Fibroblast of pulmonary artery (primary cell): ENCODE results near the gene NUP133.
"Not testable (repeated sequence)": the region's sequence is repeated elsewhere in the genome, so short reads cannot be mapped to it uniquely, and the experiment has no call there.

Source experiments
- DNase-seq: peaks from one replicate; pipeline ENCODE4 v3.0.0-alpha.2; 2010; ENCODE audit warnings: low read depth
- H3K4me3 ChIP-seq: replicated peaks from 2 replicates; pipeline ENCODE4 v1.5.1; 2011; ENCODE audit warnings: low read depth, mild to moderate bottlenecking, control low read depth, low read length, moderate library complexity
- TF ChIP-seq, protein P1 (sequence below): IDR thresholded peaks from 2 replicates; pipeline ENCODE4 v1.5.1; 2011; ENCODE audit warnings: mild to moderate bottlenecking, control low read depth, low read length, inconsistent platforms; ENCODE audit errors: missing control alignments

The NUP133 gene

DNA sequence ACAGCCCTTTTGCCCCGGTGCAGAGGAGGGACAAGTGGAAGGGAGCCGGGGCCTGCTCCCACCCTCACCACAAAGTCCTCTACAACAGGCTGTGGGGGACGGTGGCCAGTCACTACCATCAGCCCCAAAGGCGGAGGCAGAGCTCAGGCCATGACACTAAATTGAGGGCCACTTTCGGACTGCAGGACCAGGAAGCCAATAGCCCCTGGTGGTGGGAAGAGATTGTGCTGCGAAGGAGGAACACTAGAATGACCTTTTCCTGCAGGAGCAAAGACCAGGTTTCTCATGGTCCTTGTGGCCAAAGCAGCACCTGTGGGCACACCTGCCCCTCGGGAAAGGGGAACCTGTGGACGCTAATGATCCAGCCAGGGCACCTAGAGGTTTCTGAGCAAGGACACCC lies 104.6 kb downstream of the NUP133 start:
- no peak for DNase-seq

GRCh38 chr1:229402993-229403392 lies 105.1 kb downstream of the NUP133 start:
- DNase-seq, result no peak
- TF ChIP-seq, protein P1, sequence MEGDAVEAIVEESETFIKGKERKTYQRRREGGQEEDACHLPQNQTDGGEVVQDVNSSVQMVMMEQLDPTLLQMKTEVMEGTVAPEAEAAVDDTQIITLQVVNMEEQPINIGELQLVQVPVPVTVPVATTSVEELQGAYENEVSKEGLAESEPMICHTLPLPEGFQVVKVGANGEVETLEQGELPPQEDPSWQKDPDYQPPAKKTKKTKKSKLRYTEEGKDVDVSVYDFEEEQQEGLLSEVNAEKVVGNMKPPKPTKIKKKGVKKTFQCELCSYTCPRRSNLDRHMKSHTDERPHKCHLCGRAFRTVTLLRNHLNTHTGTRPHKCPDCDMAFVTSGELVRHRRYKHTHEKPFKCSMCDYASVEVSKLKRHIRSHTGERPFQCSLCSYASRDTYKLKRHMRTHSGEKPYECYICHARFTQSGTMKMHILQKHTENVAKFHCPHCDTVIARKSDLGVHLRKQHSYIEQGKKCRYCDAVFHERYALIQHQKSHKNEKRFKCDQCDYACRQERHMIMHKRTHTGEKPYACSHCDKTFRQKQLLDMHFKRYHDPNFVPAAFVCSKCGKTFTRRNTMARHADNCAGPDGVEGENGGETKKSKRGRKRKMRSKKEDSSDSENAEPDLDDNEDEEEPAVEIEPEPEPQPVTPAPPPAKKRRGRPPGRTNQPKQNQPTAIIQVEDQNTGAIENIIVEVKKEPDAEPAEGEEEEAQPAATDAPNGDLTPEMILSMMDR, result no peak
- H3K4me3 ChIP-seq, result no peak overlapping the region

More for the DNA sequence above, 104.6 kb downstream of the NUP133 start:
- TF ChIP-seq, protein P1, result no peak
- H3K4me3 ChIP-seq, result no peak overlapping the region

GRCh38 chr1:229402329-229402728 lies 105.8 kb downstream of the NUP133 start:
- not testable (repeated sequence) for H3K4me3 ChIP-seq, DNase-seq

- TF ChIP-seq, protein P1, result no peak
- no peak for DNase-seq
- no peak overlapping the region for H3K4me3 ChIP-seq
Observed at GRCh38 chr1:229397762-229398161, 110.4 kb downstream of the NUP133 start.

DNA sequence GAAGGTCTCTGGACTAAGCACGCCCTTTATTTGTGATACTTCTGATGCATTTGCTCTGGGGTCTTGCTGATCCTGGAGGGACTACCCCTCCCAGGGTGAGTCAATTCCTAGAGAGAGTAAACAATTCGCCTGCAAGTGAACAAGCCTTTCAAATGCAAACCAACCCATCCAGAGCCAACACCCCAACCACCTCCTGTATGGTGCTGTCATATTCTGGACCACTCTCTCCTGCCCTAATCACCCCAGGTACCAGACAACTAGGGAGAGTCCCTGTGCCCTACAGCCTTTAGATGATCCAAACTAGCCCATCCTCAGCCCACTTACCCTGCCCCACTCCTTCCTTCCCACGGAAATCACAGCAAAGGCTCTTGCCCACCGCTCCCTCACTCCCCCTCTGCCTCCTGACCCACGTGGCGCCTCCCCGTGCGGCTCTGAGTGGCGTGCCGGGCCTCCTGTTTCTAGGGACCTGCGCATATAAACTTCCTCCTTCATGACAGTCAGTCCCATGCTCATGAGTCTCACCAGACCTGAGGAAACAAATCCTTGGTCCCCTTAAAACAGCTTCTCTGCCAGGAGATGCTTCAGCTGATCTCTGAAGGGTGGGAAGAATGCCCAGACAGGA lies 111.4 kb downstream of the NUP133 start:
- TF ChIP-seq, protein P1, result no peak
- DNase-seq, result no peak
- no peak overlapping the region for H3K4me3 ChIP-seq

DNA sequence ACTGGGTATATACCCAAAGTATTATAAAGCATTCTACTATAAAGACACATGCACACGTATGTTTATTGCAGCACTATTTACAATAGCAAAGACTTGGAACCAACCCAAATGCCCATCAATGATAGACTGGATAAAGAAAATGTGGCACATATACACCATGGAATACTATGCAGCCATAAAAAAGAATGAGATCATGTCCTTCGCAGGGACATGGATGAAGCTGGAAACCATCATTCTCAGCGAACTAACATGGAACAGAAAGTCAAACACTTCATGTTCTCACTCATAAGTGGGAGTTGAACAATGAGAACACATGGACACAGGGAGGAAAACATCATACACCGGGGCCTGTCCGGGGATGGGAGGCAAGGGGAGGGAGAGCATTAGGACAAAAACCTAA lies 113.6 kb downstream of the NUP133 start:
- not testable (repeated sequence) for DNase-seq, H3K4me3 ChIP-seq

DNA sequence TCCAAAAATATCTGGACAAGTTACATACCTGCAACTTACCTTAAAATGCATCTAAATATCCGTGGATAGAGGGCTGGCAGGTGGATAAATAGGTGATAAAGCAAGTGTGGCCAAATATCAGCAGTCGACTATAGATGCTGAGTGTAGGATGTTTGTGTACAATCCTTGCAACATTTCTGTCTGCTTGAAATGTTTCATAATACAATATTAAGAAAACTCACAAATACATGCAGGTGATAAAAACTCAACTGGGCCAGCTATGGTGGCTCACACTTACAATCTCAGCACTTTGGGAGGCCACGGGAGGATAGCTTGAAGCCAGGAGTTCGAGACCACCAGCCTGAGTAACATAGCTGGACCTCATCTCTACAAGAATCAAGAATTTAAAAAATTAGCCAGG lies 115.2 kb downstream of the NUP133 start:
- no peak overlapping the region for H3K4me3 ChIP-seq
- no peak for DNase-seq
- TF ChIP-seq, protein P1, result no peak
